Measurements from ENCODE around the gene PTRH1. TPM values are rescaled to one million over a fixed set of nuclear protein-coding genes. Genes with fewer than 3 reads are reported as not detected.

PTRH1 gene
- total and polyA plus RNA-seq, 2 of the 13 experiments (the other 11 are each of a cell fraction or from before 2014, with no cell fraction given) = 4.0 to 10.4 TPM

DNA sequence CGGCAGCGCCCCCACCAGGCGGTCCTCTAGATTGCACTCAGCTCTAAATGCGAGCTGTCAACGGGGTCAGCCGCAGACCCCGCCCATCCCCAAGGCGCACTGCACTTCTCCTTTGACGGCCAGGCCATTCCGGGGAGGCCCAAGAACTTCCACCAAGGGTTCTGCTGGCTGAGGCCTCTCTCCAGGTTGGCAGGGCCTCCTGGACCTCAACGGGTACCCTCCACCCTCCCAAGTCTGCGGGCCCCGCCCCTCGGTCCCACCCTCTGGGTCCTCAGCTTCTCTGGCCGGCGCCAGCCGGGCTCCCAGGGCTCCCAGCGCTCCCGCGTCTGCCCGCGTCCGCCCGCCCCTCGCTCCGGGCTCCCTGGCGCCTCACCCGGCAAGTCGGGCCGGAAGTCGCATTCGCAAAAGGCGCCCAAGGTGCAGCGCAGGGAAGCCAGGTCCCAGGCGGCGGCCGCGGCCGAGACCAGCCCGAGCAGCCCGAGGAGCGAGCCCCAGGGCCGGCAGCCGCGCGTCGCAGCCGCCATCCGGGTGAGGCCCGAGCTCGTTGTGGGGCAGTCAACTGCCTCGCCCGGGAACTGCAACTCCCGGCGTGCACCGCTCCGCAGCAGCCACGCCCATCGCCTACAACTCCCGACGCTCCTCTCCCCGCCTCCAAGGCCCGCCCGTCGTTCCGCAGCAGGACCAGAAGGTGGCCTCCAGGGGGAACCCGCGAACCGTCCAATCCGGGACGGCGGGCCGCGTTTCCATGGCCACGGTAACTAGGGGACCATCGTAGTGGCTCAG, 19.5 kb upstream of the PTRH1 start, which contains the start of gene TOR2A (continued):
- no peak for TF ChIP-seq KDM6A (CRISPR knock-in tag; IDR thresholded peaks at IDR 0.05; ENCODE audit: low read depth)
- TF ChIP-seq FOXA1 (IDR thresholded peaks at IDR 0.05) = no peak
- peak; percentile 77 for TF ChIP-seq FOXA1 (CRISPR knock-in tag; IDR thresholded peaks at IDR 0.05)
- TF ChIP-seq ZFY (CRISPR knock-in tag; IDR thresholded peaks at IDR 0.05) = peak; percentile 98
- TF ChIP-seq, protein P1, sequence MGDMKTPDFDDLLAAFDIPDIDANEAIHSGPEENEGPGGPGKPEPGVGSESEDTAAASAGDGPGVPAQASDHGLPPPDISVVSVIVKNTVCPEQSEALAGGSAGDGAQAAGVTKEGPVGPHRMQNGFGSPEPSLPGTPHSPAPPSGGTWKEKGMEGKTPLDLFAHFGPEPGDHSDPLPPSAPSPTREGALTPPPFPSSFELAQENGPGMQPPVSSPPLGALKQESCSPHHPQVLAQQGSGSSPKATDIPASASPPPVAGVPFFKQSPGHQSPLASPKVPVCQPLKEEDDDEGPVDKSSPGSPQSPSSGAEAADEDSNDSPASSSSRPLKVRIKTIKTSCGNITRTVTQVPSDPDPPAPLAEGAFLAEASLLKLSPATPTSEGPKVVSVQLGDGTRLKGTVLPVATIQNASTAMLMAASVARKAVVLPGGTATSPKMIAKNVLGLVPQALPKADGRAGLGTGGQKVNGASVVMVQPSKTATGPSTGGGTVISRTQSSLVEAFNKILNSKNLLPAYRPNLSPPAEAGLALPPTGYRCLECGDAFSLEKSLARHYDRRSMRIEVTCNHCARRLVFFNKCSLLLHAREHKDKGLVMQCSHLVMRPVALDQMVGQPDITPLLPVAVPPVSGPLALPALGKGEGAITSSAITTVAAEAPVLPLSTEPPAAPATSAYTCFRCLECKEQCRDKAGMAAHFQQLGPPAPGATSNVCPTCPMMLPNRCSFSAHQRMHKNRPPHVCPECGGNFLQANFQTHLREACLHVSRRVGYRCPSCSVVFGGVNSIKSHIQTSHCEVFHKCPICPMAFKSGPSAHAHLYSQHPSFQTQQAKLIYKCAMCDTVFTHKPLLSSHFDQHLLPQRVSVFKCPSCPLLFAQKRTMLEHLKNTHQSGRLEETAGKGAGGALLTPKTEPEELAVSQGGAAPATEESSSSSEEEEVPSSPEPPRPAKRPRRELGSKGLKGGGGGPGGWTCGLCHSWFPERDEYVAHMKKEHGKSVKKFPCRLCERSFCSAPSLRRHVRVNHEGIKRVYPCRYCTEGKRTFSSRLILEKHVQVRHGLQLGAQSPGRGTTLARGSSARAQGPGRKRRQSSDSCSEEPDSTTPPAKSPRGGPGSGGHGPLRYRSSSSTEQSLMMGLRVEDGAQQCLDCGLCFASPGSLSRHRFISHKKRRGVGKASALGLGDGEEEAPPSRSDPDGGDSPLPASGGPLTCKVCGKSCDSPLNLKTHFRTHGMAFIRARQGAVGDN (CRISPR knock-in tag; IDR thresholded peaks at IDR 0.05) = peak; percentile 84
- no peak for TF ChIP-seq ZNF841 (CRISPR knock-in tag; IDR thresholded peaks at IDR 0.05; ENCODE audit: borderline replicate concordance)
- TF ChIP-seq, protein P2, sequence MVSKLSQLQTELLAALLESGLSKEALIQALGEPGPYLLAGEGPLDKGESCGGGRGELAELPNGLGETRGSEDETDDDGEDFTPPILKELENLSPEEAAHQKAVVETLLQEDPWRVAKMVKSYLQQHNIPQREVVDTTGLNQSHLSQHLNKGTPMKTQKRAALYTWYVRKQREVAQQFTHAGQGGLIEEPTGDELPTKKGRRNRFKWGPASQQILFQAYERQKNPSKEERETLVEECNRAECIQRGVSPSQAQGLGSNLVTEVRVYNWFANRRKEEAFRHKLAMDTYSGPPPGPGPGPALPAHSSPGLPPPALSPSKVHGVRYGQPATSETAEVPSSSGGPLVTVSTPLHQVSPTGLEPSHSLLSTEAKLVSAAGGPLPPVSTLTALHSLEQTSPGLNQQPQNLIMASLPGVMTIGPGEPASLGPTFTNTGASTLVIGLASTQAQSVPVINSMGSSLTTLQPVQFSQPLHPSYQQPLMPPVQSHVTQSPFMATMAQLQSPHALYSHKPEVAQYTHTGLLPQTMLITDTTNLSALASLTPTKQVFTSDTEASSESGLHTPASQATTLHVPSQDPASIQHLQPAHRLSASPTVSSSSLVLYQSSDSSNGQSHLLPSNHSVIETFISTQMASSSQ (IDR thresholded peaks at IDR 0.05; ENCODE audit: low read depth) = no peak
- TF ChIP-seq, protein P2 (CRISPR knock-in tag; IDR thresholded peaks at IDR 0.05; ENCODE audit: borderline replicate concordance) = peak; percentile 65; the same call in 1 of the 2 replicates
- TF ChIP-seq, protein P3, sequence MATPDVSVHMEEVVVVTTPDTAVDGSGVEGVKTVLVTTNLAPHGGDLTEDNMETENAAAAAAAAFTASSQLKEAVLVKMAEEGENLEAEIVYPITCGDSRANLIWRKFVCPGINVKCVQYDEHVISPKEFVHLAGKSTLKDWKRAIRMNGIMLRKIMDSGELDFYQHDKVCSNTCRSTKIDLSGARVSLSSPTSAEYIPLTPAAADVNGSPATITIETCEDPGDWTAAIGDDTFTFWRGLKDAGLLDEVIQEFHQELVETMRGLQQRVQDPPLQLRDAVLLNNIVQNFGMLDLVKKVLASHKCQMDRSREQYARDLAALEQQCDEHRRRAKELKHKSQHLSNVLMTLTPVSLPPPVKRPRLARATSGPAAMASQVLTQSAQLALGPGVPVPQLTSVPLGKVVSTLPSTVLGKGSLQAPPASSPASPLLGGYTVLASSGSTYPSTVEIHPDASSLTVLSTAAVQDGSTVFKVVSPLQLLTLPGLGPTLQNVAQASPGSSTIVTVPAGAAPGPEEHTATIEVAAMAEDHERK (CRISPR knock-in tag; IDR thresholded peaks at IDR 0.05; ENCODE audit: low read depth) = 0 out of 2 replicates have a peak, but pooled peaks have one; percentile 24
- TF ChIP-seq KMT2B (CRISPR knock-in tag; IDR thresholded peaks at IDR 0.05) = no peak; the same call in 1 of the 2 replicates
- TF ChIP-seq ONECUT2 (CRISPR knock-in tag; IDR thresholded peaks at IDR 0.05) = no peak
- 0 out of 2 replicates have a peak, but pooled peaks have one; percentile 19 for TF ChIP-seq GFI1 (CRISPR knock-in tag; IDR thresholded peaks at IDR 0.05; ENCODE audit: borderline replicate concordance)
- TF ChIP-seq ZNF30 (CRISPR knock-in tag; IDR thresholded peaks at IDR 0.05) = no peak
